Neural cell (in vitro differentiated cells): ENCODE measurements around the gene CHST8. TPM values are rescaled to one million over a fixed set of nuclear protein-coding genes. Genes with fewer than 3 reads are reported as not detected.
A peak's percentile ranks its signal among the peaks of the same experiment; 100 is the strongest.

Source experiments
- H2AFZ ChIP-seq: fragments of 200-600, 300-800 bp; sonication (generic), shearing (Covaris generic); 2 replicates; pipeline ENCODE4 v1.6.0; 2014; ENCODE audit warnings: low read depth, mild to moderate bottlenecking, antibody characterized with exemption, low read length, moderate library complexity
- H3F3A ChIP-seq: fragments of 200-600 bp; shearing (Covaris generic); 2 replicates; pipeline ENCODE4 v1.6.1; 2016; ENCODE audit warnings: mild to moderate bottlenecking, moderate library complexity, mixed read lengths, antibody characterized with exemption, low read length; ENCODE audit not compliant: insufficient read depth, poor library complexity, severe bottlenecking
- H3K27ac ChIP-seq: fragments of 200-600, 300-800 bp; sonication (generic), shearing (Covaris generic); 2 replicates; pipeline ENCODE4 v1.5.1; 2014; ENCODE audit warnings: mild to moderate bottlenecking, low read length, moderate library complexity
- H3K27me3 ChIP-seq: fragments of 300-800, 200-600 bp; sonication (generic), shearing (Covaris generic); 2 replicates; pipeline ENCODE4 v1.6.0; 2014; ENCODE audit warnings: mild to moderate bottlenecking, low read depth, low read length, moderate library complexity; ENCODE audit not compliant: insufficient read depth
- H3K36me3 ChIP-seq: fragments of 300-800, 200-600 bp; sonication (generic), shearing (Covaris generic); 2 replicates; pipeline ENCODE4 v1.5.1; 2014; ENCODE audit warnings: mild to moderate bottlenecking, antibody characterized with exemption, low read length, moderate library complexity; ENCODE audit not compliant: insufficient read depth
- H3K4me2 ChIP-seq: fragments of 300-800, 200-600 bp; sonication (generic), shearing (Covaris generic); 2 replicates; pipeline ENCODE4 v1.6.0; 2014; ENCODE audit warnings: mild to moderate bottlenecking, low read length
- H3K4me3 ChIP-seq: fragments of 300-800, 200-600 bp; sonication (generic), shearing (Covaris generic); 2 replicates; pipeline ENCODE4 v1.5.1; 2014; ENCODE audit warnings: mild to moderate bottlenecking, low read length, moderate library complexity
- H3K79me2 ChIP-seq: fragments of 200-600 bp; shearing (Covaris generic); replicated peaks from 2 replicates; pipeline ENCODE4 v1.6.0; 2014; ENCODE audit warnings: mild to moderate bottlenecking, low read length, moderate library complexity; ENCODE audit not compliant: insufficient read depth
- H3K9ac ChIP-seq: fragments of 300-800, 200-600 bp; sonication (generic), shearing (Covaris generic); 2 replicates; pipeline ENCODE4 v1.6.1; 2016; ENCODE audit warnings: mild to moderate bottlenecking, low read length, mixed read lengths
- H3K9me2 ChIP-seq: fragments of 200-600 bp; shearing (Covaris generic); 2 replicates; pipeline ENCODE4 v1.6.1; 2016; ENCODE audit warnings: mild to moderate bottlenecking, low read length, mixed read lengths; ENCODE audit not compliant: insufficient read depth
- H3K9me3 ChIP-seq: fragments of 200-600, 300-800 bp; sonication (generic), shearing (Covaris generic); 2 replicates; pipeline ENCODE4 v1.6.1; 2016; ENCODE audit warnings: mild to moderate bottlenecking, mixed run types, low read length, moderate library complexity, mixed read lengths
- H4K20me1 ChIP-seq: fragments of 200-600 bp; shearing (Covaris generic); 2 replicates; pipeline ENCODE4 v1.6.1; 2016; ENCODE audit warnings: mild to moderate bottlenecking, mixed run types; ENCODE audit not compliant: insufficient read depth
- CTCF ChIP-seq: fragments of 450-650 bp; IDR thresholded peaks from 2 replicates; pipeline ENCODE4 v1.5.1; 2014; ENCODE audit warnings: antibody characterized with exemption, mild to moderate bottlenecking, moderate library complexity; ENCODE audit not compliant: poor library complexity, severe bottlenecking
- EP300 ChIP-seq: fragments of 450-650 bp; conservative IDR thresholded peaks from 2 replicates; pipeline ENCODE4 v1.6.1; 2014; ENCODE audit warnings: antibody characterized with exemption, mild to moderate bottlenecking, moderate library complexity; ENCODE audit not compliant: poor library complexity, severe bottlenecking
- EZH2 ChIP-seq: fragments of 200-600, 300-800 bp; shearing (Covaris generic), sonication (generic); IDR thresholded peaks from 2 replicates; pipeline ENCODE4 v1.6.1; 2014; ENCODE audit warnings: antibody characterized with exemption, low read length, borderline replicate concordance, mild to moderate bottlenecking; ENCODE audit not compliant: insufficient read depth, poor library complexity, severe bottlenecking
- MXI1 ChIP-seq: fragments of 450-650 bp; conservative IDR thresholded peaks from 2 replicates; pipeline ENCODE4 v1.6.1; 2014; ENCODE audit warnings: antibody characterized with exemption, mild to moderate bottlenecking; ENCODE audit not compliant: poor library complexity, severe bottlenecking
- POLR2AphosphoS5 ChIP-seq: IDR thresholded peaks from 2 replicates; pipeline ENCODE4 v1.6.1; 2012
- RAD21 ChIP-seq: fragments of 450-650 bp; conservative IDR thresholded peaks from 2 replicates; pipeline ENCODE4 v1.6.1; 2014; ENCODE audit warnings: antibody characterized with exemption, mild to moderate bottlenecking, moderate library complexity
- REST ChIP-seq: IDR thresholded peaks from 2 replicates; pipeline ENCODE4 v1.6.1; 2012; ENCODE audit warnings: borderline replicate concordance
- SMC3 ChIP-seq: fragments of 450-650 bp; conservative IDR thresholded peaks from 2 replicates; pipeline ENCODE4 v1.6.1; 2014; ENCODE audit warnings: antibody characterized with exemption, mild to moderate bottlenecking, moderate library complexity; ENCODE audit not compliant: poor library complexity
- TAF1 ChIP-seq: IDR thresholded peaks from 2 replicates; pipeline ENCODE4 v1.6.1; 2012; ENCODE audit warnings: low read depth
- polyA plus RNA-seq: library from polyadenylated mRNA; depleted of rRNA; stranded (reverse); fragments of >200 nt; gene quantifications from 2 replicates; pipeline ENCODE4 v1.2.3, GENCODE V29; 2014

CHST8 gene
- polyA plus RNA-seq, 1 donor from 2014 or later = 7.1 TPM

GRCh38 chr19:33683881-33684537 is 62.3 kb downstream of the CHST8 start:
- Histone ChIP-seq H3F3A (no peaks in the 10 kb centered on the region), H3K9ac (no peak overlapping the region), H3K27ac (no peak overlapping the region), H3K4me3 (peak overlapping the region; percentile 49), H3K79me2 (no peaks in the 10 kb centered on the region), H2AFZ (no peak overlapping the region), H3K9me2 (no peaks in the 10 kb centered on the region), H4K20me1 (no peaks in the 10 kb centered on the region), H3K36me3 (no peaks in the 10 kb centered on the region), H3K27me3 (peaks cover 49% of the 10 kb centered on the region), H3K4me2 (no peak overlapping the region), H3K9me3 (peaks cover 3% of the 10 kb centered on the region)
- TF ChIP-seq EP300 (no peak), TAF1 (no peak), SMC3 (no peak), EZH2 (no peak), POLR2AphosphoS5 (no peak), REST (no peak), RAD21 (no peak)

- H3K27ac ChIP-seq = no peak overlapping the region
- H4K20me1 ChIP-seq = no peaks in the 10 kb centered on the region
These were observed 62.9 kb downstream of the CHST8 start for GRCh38 chr19:33684538-33685232.

More at GRCh38 chr19:33684538-33685232, 62.9 kb downstream of the CHST8 start:
- peak overlapping the region; percentile 49 for H3K4me3 ChIP-seq
- H3K9me2 ChIP-seq = no peaks in the 10 kb centered on the region
- H3K9me3 ChIP-seq = peaks cover 3% of the 10 kb centered on the region
- no peak overlapping the region for H3K9ac ChIP-seq
- H3K36me3 ChIP-seq = no peaks in the 10 kb centered on the region
- H3K79me2 ChIP-seq = no peaks in the 10 kb centered on the region
- peaks cover 49% of the 10 kb centered on the region for H3K27me3 ChIP-seq
- H3F3A ChIP-seq = no peaks in the 10 kb centered on the region
- H2AFZ ChIP-seq = no peak overlapping the region
- H3K4me2 ChIP-seq = no peak overlapping the region
- TF ChIP-seq EZH2 (no peak), MXI1 (no peak), POLR2AphosphoS5 (no peak), SMC3 (no peak), CTCF (no peak), EP300 (no peak), RAD21 (no peak), TAF1 (no peak), REST (no peak)
